IPS-18c (cell line): ENCODE measurements around the gene KRT77.

Source experiments
- H3K4me3 ChIP-seq: 2 replicates; pipeline ENCODE4 v1.7.0; 2013; ENCODE audit warnings: low read depth, mild to moderate bottlenecking, low read length, moderate library complexity; ENCODE audit not compliant: insufficient read depth
- H3K9me3 ChIP-seq: one replicate; pipeline ENCODE4 v1.6.1; 2013; ENCODE audit warnings: mild to moderate bottlenecking, low read length, moderate library complexity; ENCODE audit not compliant: control insufficient read depth, insufficient read depth

The KRT77 gene

DNA sequence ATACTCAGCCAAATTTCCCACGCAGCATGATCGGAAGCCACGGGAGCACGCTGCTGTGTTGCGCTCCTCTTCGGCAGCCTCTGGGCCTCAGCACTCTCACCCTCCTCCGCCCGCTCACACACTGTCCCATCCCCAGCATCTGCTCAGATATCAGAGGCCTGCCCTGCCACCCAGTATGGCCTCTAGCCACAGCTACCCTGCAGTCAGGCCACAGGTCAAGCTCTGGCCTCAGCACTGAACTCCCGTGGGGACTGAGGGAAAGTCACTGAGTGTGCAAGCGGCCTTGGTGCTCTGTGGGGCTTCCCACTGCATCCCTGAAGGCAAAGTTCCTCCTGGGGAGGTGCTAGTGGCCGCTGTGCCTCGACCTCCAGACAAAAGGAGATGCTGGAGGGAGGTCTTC, 2.0 kb downstream of the KRT77 start:
- H3K9me3 ChIP-seq = no peaks in the 10 kb centered on the region
- H3K4me3 ChIP-seq = no peak overlapping the region

DNA sequence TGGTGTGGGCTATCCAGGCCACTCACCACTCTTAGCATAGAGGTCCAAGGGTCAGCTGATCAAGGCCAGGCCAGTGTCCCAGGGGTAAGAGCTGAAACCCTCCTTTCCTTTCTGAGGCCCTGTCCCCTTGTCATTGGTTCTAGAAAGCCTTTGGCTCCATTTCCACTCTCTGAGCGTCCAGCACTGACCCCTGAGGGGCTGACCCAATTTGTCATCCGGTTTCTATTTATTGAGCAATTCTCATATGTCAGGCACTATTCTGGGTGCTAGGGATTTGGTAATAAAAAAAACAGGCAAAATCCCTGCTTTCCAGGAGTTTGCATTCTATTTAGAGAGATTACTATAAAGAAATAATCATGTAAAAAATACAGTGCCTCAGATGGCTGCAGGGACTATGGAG, 3.4 kb downstream of the KRT77 start:
- Histone ChIP-seq H3K4me3 (no peak overlapping the region), H3K9me3 (no peaks in the 10 kb centered on the region)

DNA sequence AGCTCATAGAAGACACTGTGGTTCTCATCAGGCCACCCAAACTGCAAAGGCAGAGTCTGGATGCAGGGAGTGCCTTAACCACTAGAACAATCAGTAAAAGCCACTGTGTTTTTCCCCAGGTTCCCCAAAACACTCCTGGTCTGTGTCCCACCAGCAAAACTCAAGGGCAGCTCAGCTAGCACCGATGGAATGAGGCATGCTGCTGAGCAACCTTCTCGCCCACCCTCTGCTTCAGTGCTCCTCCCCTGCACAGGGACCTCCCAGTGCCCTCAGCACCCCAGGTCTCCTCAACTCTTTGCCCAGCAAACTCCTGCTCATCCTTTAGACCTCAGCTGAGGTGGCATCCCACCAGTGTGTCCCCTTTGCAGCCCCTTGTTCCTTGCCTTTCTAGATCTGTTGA, 4.0 kb downstream of the KRT77 start:
- H3K9me3 ChIP-seq = no peaks in the 10 kb centered on the region
- no peak overlapping the region for H3K4me3 ChIP-seq

DNA sequence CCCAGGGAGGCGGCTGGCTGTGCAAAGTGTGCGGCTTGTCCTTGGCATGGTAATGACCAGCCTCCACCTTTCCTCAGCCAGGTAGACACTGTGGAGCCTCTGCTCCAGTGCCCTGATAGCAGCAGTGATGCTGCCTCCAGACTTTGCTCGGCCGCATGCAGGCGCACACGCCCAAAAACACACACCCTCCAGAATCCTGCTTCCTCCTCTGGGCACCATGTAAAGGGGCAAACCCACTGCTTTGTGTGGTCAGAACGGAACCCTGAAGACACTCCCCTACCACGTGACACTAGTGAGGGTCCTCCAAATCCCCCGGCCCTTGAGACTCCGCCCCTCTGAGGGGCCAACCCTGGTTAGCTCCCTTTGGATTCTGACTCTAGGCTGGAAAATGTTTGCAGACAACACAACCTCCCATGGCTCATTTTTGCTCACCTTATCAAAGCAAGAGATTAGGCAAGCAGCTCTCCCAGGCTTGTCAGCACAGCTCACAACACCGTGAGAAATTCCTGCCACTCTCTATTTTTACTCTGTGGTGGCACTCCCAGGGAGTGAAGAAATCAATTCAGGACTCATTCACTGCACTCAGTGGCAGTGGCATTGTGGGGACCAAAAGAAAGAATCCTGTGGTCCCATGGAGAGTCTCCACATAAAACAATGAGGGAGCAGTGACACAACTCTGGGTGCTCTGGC, 4.5 kb downstream of the KRT77 start:
- no peak overlapping the region for H3K4me3 ChIP-seq
- no peaks in the 10 kb centered on the region for H3K9me3 ChIP-seq

DNA sequence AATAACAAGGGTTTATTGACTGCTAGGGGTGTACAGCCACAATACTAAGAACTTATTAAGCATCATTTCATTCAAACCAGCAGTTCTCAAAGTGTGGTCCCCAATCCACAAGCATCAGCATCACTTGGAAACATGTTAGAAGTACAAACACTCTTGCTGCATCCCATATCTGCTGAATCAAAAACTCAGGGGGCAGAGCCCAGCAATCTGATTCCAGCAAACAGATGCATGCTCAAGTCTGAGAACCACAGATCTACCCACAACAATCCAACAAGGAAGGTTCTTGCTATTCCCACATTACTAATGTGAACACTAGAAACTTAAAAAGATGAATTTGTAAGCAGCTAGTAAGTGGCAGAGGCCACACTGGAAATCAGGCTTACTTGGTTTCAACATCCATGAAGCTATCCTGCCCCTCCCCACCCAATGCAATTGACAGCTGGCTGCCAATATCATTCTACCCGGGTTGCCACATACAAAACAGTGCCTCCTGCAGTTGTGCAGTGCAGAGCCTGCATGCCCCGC, 6.2 kb downstream of the KRT77 start:
- no peak overlapping the region for H3K4me3 ChIP-seq
- no peaks in the 10 kb centered on the region for H3K9me3 ChIP-seq

DNA sequence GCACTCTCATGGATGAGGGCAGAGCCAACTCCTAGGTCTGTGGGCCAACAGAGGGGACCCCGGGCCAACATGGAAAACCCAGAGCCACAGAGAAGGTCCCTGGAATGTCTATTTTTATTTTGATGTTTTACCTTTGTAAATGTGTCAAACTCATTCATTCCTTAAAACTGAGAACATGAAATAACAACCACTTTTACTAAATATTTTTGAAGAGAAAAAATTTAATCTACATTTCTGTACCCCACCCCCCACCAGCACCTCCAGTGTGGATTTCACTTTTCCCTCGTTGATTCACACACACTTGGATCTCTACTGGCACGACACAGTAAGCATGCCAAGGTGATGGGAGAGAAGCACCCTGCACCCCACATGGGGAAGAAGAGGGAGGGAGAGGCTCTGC, 6.7 kb downstream of the KRT77 start:
- no peak overlapping the region for H3K4me3 ChIP-seq
- no peaks in the 10 kb centered on the region for H3K9me3 ChIP-seq

DNA sequence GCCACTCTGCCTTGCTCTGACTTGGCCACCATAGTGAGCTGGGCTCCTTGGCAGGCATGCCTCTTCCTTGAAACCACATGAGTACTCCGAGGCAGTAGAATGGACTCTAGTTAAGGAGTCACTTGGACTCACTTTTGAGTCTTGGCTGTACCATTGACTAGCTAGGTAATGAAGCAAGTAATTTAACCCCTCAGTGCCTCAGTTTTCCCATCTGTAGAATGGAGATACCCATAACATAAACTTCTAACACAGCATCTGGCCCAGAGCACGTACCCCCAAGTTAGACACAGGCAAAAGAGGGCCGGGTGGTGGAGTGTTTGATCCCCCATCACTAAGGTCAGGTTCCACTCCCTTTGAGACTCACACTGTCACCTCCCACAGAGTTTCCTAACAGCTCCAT, 8.3 kb downstream of the KRT77 start:
- no peak overlapping the region for H3K4me3 ChIP-seq
- H3K9me3 ChIP-seq = no peaks in the 10 kb centered on the region

DNA sequence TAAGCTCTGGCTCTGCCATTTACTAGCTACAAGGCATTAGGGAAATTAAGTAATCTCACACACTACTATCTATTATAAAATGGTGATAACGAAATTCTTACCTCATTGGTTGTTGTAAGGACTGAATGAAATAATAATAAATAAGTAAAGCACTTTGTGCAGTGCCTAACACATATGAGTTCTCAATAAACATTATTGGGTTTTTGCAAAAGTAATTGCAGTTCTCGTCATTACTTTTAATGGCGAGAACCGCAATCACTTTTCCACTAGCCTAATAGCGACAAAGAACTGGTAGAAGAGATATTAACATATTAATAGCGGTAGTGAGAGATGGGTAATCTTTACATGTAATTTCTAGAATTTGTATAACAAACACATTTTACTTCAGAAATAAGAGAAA, 9.2 kb downstream of the KRT77 start:
- no peaks in the 10 kb centered on the region for H3K9me3 ChIP-seq

DNA sequence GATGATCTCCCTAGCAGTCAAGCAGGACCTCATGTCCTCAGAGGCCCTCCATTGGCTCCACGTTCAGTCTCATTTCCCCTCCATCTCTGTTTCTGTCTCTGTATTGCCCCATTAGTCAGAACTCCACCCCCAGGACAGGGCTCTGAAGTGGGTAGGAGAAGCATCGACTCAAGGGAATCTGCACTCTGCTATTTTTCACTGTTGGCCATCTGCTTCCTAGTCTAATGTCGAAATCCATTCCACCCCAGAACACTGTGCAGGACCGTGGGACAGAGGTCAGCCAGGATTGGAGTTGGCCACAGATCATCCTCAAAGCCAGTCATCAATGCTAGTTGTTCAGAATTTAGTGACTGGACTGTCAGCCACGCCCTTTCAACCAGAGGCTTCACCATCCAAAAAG, 10.1 kb downstream of the KRT77 start:
- Histone ChIP-seq H3K4me3 (no peak overlapping the region), H3K9me3 (peaks cover 2% of the 10 kb centered on the region)

More for the DNA sequence above, 9.2 kb downstream of the KRT77 start:
- H3K4me3 ChIP-seq = no peak overlapping the region

DNA sequence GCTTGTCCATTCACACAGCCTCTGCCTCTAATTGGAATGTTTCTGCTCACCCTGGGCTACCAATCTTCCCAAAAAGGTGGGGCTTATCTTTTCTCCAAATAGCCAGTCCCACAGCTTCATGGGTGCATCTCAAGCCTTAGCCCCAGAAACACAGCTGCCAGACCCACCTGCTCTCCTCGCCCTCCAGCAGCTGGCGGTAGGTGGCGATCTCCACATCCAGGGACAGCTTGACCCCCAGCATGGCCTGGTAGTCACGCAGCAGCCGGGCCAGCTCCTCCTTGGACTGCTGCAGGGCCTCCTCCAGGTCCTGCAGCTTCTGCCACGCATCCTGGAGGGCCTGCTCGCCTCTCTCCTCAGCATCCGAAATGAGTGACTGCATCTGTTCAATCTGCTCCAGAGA, 11.1 kb downstream of the KRT77 start:
- Histone ChIP-seq H3K4me3 (no peak overlapping the region), H3K9me3 (peaks cover 2% of the 10 kb centered on the region)

DNA sequence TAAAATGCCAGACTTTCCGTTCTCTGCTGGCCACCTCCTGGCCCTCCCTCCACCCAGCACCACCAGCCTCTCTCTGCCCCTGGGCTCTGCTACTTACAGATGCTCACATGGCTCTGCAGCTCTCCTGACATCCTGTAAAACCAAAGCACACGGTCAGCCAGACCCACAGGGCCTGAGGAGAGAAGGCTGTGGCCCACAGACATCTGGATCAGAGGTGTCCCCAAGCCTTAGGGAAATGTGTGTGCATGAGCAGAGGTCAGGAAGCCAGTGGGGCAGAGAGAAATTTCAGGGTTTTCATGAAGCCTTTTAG, 11.5 kb downstream of the KRT77 start:
- Histone ChIP-seq H3K4me3 (no peak overlapping the region), H3K9me3 (peaks cover 2% of the 10 kb centered on the region)

DNA sequence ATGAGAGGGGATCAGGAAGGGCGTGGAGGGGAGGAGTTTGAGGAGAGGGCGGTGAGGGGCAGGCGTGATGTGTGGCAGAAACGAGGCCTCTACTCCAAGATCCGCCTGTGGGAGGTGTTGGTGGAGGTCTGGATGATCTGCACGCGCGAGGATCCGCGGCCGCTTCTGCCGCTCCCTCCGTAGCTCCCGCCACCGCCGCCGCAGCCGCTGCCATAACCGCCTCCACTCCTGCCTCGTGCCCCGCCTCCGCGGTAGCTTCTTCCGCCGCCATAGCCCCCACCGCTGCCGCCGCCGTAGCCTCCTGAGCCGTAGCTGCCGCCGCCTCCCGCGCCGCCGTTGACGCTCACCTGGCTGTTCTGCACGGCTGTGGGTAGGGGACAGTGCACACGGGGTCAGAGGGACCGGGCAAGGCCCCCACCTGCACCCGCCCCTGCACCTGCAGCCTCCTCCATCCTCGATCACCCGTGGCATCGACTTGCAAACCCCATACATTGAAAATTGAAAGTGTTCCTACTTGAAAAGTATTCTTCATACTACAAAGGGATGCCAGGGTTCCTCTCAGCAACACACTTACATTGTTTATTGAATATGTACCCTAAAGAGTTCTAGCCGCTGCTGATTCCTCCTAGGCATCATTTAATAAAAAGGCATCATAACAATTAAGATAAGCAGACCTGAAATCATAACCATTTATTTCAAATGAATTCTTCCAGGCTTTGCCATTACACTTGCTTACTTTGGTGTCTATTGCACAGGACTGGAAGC, 12.1 kb downstream of the KRT77 start:
- H3K4me3 ChIP-seq = peak overlapping the region; percentile 41
- peaks cover 2% of the 10 kb centered on the region for H3K9me3 ChIP-seq

DNA sequence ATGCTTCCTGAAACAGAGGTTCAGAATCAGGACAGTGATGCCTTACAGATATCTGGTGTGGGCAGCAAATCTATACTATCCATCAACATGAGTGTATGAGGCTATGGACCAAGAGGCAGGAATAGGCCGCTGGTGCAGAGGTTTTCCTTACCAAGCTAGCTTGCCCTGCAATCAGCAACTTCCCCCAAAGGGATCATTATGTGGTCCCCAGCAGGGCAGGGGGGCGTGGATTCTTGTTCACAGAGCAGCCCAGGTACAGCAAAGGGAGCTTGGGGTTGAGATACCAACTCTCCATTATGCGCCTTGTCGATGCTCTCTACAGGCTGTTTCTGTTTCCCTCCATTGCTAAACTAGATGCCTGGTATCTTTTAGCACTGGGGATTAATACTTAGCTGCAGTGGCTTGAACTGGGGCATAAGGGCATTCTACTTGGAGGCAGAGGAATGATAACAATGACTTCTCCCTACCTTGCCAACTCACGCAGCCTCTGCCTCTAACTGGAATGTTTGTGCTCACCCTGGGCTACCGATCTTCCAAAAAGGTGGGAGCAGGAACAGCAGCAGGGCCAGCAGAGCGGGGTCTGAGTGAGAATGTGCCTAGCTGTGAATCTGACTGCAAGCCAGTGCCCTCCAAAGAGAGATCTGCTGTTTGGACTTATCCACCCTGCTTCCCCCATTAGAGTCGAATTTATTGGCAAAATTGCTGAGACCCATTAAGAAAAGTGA, 12.8 kb downstream of the KRT77 start:
- H3K9me3 ChIP-seq = peaks cover 2% of the 10 kb centered on the region

DNA sequence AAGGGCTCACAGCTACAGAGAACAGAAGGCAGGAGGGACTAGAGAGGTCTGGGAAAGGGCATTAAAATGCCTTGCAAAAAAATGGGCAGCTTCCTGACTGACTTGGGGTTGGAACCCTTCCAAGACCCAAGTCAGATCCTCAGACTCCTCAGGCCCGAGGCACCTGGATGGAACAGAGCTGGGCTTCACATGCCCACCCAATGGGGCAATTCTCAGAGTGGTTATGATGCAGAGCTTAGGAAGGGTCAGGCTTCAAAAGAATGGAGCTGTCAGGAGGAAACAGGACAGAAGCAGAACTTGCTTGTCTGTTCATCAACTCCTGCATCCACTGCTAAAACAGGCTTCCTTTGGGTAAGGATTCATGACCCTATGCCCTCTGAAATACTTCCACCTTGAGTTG, 13.4 kb downstream of the KRT77 start:
- Histone ChIP-seq H3K9me3 (peaks cover 2% of the 10 kb centered on the region), H3K4me3 (no peak overlapping the region)

More for the DNA sequence above, 12.8 kb downstream of the KRT77 start:
- H3K4me3 ChIP-seq = peak overlapping the region; percentile 41

DNA sequence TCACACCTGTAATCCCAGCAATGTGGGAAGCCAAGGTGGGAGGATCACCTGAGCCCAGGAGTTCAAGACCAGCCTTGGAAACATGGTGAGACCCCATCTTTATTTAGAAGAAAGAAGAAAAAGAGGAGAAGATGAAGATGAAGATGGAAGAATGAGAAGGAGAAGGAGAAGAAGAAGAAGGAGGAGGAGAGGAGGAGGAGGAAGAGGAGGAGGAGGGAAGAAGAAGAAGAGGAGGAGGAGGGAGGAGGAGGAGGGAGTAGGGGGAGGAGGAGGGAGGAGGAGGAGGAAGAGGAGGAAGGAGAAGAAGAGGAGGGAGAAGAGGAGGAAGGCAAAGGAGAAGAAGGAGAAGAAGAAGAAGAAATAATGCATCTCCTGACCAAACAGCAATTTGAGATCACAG, 14.1 kb downstream of the KRT77 start:
- H3K9me3 ChIP-seq = peaks cover 2% of the 10 kb centered on the region
- H3K4me3 ChIP-seq = no peak overlapping the region

DNA sequence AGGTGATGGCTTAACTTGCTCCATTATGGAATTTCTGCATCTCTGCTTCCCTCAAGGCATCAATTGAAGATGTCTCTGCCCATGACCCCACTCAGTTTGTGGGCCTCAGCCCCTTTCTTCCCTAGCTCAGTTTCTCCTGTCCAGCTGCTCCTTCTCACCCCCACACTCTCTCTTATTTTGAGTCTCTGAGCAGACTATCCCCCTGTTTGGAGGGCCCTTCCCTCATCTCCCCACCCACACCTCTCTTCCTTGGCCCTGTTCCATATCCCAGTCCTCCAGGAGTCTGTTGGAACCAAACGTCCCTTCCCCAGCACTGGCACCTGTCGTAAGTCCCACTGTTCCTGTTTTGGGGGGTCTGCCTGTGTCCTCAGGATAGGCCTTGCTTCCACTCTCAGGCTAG, 14.8 kb downstream of the KRT77 start:
- Histone ChIP-seq H3K9me3 (peaks cover 2% of the 10 kb centered on the region), H3K4me3 (no peak overlapping the region)

DNA sequence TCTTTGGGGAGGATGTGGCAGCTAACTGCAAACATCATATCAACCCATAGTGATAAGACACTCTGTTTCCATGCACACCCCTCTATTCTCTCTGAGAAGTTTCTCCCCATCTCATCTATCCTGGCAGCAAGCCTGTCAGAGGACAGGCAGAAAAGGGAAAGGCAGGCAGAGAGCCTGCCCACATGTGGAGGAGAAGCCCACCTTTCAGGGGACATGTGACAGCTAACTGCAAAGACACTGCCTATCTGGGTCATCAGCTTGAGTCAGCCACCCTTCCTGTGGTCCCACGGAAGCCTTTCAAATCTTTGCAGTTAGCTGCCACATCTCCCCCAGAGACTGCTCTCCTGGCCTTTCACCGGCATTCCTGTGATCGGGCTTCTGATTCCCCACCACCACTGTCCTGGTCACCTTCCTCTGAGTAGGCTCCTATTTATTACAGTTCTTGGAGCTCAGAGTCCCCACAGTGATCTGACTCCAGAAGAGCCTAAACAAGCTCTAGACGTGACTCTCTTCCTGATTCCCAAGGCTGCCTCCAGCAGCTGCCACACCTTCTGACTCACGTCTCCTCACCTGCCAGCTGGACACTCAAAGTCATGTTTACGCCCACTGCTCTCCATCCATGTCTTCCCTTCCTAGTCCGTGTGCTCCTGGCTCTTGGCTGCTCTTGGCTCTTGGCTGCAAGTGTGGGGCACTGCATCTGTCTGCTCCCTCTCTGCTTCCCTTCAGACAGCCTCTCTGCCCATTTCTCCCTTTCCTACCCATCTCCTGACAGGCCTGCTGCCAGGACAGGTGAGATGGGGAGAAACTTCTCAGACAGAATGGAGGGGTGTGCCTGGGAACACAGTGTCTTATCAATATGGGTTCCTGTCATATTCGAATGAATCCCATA, 15.6 kb downstream of the KRT77 start:
- H3K4me3 ChIP-seq = no peak overlapping the region
- H3K9me3 ChIP-seq = peaks cover 2% of the 10 kb centered on the region
